Measurements from ENCODE around the gene CBX6.

CBX6 gene

DNA sequence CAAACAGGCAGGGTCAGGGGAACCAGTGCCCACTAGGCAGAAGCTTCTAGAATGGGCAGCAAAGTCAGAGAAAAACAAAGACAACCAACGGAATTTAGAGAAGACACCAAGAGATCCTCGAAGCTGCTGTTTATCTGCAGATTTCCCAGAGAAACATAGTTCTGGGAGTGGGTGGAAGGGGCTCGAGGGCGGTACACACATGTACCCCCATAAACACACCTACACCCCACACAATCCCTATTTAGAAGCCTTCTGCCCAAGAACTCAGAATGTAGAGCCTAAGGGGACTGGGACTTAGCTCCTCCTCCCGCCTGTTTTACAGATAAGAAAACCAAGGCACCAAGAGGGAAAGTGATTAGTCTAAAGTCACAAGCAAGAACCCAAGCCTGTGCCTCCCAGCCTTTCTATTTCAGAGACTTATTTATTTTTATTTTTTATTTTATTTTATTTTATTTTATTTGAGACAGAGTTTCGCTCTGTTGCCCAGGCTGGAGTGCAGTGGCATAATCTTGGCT, 34.5 kb downstream of the CBX6 start:
- DNase-seq = no peak

DNA sequence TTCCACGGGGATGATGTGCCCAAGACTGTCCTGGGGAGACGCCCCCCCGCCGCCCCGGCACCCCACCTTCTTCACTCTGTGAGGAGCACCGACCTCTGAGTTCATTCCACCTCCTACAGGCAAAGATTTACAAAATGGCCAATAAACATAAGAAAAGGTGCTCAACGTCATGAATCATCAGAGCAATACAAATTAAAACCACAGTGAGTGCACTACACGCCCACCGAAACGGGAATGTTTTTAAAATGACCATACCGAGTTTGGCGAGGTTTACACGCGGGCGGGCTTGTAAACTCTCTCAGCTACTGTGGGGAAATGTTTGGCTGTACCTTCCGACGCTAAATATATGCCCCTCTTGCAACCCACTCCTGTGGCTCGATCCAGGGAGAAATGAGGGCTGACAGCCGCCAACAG, 36.1 kb downstream of the CBX6 start:
- no peak for DNase-seq

DNA sequence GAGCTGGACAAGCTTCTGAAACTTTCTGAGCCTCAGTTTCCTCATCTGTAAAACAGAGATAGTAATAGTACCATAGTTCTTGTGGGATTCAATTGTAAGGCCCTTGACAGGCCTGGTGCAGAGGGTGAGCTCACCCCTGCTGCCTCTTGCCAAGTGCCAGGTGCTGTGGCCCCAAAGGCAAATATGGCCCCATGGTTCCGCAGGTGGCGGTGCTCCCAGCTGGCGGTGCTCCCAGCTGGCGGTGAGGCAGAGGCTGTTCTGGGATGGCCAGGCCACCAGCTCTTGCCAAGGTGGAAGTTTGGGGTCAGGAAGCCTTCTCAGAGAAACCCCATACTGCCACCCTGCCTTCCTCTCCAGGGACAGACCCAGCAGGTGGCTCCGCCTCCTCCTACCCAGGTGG, 37.0 kb downstream of the CBX6 start:
- DNase-seq = no peak

DNA sequence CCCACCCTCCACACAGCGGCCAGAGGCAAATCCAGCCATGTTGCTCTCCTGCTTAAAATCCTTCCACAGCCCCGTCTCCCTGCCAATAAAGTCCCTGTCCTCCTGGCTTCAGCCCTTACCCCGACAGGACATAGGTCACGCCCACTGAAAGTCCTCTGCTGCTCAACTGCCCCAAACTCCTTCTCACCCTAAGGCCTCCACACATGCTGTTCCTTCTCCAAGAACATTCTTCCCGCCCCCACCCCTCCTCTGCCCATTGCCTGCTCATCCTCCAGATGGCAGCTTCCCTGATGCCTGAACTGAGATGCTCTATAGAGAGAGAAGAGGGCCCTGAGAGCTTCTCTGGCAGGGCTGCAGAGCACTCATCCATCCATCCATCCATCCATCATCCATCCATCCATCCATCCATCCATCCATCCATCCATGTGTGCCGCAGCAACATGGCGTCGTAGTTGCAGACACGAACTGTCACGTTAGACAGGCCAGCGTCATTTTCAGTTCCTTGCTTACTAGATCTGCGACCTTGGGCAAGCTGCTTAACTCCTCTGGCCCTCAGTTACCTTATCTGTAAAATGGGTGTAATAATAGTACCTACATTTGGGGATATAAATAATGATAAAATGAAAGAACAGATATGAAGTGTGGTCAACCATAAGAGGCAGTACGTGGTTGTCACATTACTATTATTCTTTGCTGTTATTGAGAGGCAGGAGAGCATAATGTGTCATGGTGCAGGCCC, 37.6 kb downstream of the CBX6 start:
- no peak for DNase-seq

DNA sequence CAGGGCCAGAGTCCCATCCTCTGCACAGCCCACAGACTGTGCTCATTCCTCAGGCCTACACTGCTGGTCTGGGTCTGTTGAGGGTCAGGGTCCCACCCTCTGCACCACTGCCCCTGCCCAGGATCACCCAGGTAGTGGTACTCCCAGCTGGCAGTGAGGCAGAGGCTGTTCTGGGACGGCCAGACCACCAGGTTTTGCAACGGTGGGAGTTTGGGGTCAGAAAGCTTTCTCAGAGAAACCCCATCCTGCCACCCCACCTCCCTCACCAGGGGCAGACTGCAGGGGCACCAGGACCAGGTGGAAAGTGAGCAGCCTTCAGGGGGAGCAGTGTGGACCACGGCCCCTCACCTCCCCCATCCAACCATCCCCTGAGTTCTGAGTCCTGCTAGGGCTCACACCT, 39.0 kb downstream of the CBX6 start:
- DNase-seq = no peak

DNA sequence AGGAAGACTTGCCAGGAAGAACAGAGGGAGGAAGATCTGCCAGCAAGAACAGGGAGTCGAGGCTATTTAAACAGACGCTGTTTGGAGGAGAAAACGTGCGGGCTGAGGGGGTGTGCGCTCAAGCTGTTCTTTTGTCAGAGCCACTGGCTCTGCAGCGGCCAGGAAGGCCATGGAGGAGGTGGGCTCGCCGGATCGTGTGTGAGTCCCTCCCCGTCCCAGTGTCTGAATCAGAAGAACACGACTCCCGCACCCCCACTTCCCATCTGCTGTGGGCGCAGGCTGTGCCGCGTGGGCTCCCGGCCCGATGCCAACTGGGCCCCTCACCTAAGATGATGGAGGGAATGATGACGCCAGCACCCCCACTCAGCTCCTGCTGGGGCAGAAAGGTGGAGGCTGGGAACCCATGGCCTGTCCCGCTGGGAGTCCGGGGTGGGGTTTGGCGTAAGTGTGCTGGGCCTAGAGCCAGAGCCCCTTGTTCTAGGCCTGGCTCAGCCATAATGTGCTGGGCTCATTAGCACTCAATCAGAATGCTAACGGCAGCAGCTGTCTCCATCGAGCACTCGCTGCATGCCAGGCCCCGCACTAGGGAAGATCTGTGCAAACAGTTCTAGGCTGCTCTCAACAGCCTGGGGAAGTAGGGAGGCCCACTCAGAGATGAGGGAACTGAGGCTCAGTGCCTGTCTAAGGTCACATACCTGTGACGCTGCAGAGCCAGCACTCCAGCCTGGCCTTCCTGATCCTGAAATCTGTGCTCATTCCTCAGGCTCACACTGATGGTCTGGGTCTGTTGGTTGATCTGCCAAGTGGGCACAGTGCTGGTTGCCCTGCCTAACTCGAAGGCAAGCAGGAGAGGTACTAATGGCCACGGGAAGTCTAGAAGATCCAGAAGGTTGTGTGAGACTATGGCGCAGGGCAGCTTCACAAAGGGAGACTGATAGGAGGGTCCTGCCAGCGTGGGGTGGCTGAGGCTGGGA, 39.7 kb downstream of the CBX6 start:
- DNase-seq = no peak

DNA sequence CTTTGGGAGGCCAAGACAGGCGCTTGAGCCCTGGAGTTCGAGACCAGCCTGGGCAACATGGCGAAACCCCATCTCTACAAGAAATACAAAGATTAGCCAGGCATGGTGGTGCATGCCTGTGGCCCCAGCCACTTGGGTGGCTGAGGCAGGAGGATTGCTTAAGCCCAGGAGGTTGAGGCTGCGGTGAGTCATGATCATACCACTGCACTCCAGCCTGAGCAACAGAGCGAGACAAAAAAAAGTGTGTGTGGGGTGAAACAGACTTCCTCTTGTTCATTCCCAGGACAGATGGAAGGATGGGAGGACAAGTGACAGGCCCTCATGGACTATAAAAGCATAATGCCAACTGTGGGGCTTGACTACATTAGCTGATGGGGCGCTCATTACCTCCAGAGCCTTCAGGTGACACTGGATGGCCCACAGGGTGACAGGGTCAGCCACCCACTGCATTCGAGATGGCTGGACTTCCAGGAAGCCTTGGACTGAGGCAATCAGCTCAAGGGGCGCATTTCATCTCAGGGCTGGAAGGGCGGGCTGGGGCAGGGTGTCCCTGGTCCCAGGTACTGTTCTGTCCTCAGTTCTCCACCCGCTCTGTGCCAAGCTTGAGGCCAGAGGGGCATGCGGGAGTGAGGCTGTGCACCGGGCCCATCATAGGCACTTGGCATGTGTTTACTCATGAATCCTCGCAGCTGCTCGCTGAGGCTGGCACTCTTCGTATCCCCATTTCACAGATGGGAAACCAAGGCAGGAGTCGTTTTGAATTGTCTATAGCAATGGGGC, 40.7 kb downstream of the CBX6 start:
- no peak for DNase-seq

DNA sequence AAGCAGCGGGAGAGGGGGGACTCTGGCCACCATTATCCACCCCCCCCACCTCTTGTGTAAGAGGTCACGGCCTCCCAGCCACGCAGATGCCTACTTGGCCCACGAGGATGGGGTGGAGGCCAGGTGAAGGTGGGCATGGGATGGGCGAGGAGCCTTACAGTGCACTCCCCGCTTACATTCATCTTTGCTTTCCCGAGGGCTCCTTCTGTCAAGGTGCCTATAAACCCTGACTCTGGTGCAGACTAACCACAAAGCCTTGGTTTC, 41.2 kb downstream of the CBX6 start:
- no peak for DNase-seq

DNA sequence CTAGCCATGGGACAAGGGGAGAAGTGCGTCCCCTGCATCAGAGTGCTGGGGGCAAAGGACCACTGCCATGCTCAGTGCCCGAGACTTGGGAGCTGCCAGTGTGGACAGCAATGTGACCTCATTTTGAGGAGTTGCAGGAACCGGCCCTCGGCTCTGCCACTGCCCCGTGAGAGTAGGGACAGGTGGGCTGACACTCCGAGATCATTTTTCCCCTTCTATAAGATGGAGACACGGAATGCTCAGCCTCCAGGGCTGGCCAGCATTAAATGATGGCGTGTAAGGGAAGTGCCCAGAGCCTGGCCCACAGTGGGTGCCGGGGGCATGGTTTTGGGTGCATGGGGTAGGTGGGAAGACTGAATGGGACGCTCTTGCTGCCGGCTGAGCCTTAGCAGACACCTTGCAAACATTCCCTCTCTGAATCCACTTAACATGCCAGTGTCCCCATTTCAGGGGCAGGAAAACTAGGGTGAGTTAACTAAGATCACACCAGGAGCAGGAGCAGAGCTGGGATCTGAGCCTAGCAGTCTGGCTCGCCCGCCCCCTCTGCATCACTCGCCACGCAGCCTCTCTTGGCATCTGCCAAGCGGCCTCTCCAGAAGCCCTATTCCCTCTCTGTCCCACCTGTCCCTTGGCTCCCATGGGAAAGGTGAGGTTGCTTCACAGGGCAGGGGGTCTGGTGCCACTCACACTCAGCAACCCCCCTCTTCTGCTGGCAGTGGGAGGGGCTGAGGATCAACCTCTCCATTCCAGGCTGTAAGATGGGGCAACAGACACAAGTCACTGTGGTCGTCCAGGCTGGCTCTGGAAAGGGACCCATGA, 41.8 kb downstream of the CBX6 start:
- no peak for DNase-seq

DNA sequence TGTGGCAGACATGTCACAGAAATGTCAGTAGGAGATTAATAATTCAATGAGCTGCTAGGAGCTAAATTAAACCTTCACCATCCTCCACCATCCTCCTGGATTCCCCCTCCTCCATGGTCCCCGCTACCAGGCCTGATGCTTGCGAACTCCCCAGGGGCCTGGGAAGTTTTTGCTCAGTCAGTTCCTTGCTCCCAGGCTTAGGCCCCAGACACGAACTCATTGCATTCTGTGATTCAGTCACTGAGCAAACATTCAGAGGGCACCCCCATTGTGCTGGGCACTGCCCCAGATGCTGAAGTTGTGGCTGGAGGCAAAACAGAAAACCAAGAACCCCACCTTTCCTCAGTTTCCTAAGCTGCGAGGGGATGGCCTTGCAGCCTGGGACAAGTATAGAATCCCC, 42.5 kb downstream of the CBX6 start:
- DNase-seq = no peak

DNA sequence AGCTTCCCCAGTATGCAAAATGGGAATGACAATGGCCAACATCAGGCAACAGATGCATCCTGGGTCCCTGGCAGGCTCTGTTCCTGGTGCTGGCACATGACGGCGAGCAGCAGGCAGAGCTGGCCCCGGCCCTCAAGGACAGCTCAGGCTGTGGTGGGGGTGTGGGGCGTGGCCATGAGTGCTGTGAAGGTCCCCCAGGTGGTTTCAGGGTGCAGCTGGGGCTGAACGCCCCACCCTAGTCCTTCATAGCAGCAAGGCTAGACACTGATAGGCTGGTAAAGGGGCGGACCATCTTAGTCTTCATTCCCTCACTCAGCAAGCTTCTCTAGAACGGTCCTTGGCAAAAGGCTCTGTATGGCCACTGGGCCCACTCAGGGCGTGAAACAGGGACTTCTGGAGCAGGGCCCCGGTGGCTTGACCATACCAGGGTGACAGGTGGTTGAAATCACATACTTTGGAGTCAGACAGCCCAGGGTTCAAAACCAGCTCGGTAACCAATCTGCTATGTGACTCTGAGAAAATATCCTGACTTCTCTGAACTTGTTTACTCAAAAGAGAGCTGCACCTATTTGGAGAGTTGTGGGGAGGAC, 43.3 kb downstream of the CBX6 start:
- DNase-seq = no peak

DNA sequence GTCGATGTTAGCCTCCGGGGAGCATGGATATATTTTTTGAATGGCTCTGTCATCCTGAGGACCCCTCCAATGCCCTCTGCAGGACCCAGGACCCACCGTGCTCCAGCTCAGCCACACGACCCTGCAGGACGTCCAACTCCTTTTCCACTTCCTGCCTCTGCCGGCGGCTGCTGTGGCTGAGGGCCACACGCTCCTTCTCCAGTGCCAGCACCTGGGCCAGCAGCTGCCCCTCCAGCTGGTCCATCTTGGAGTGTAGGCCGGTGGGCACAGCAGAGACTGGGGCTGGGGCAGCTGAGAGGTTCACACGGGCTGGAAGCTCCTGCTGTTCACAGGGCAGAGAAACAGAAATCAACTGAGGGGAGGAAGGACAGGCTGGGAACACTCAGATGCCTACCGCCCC, 43.8 kb downstream of the CBX6 start:
- DNase-seq = no peak

DNA sequence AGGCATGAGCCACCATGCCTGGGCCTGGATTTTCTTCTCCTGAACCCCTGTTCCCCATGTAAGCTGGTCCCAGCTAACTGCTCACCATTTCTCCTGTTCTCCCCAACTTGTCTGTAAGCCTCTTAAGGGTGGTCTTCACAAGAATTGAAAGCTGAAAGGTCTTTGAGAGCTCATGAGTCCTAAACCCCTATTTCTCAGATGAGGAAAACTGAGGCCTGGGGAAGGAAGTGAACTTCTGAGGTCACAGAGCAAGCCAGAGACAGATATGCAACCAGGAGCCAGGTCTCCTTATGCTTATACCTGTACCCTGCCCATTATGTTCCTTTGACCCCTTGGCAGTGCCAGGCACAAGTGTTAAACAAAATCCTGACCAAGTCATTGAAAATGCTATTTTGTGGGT, 44.5 kb downstream of the CBX6 start:
- DNase-seq = no peak

DNA sequence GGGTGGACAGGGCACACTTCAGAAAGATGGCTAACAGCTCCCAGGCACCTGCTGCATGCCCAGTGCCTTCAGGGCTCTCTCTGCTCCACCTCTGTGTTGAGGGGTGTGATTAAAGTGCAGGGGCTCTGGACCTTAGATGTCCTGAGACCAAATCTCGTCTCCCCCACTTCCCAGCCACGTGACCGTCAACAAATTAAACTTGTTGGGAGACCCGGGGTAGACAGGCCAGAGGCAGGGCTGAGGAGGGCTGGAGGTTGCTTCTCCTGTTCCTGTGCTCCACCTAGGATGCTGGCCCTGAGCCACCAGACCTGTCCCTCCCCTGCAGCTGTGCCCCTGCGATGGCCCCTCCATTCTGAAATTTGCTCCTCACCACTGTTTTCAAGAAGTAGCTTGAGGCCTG, 45.2 kb downstream of the CBX6 start:
- no peak for DNase-seq

DNA sequence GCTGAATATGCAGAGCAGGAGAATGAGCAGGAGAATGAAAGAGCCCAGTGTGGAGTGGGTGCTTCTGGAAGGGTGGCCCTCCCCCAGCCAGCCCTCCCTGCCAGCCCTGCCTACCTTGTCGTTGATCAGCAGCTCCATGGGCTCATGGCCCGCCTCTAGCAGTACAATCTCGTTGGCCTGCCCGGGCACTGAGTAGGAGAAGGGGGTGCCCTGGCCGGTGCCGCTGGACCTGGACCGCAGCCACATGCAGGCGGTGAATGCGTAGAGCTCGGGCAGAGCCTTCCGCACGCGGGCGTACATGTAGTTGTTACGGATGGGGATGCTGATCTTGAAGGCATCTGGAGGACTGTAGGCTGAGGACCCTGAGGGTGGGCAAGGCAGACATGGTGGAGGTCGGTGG, 45.6 kb downstream of the CBX6 start:
- no peak for DNase-seq

DNA sequence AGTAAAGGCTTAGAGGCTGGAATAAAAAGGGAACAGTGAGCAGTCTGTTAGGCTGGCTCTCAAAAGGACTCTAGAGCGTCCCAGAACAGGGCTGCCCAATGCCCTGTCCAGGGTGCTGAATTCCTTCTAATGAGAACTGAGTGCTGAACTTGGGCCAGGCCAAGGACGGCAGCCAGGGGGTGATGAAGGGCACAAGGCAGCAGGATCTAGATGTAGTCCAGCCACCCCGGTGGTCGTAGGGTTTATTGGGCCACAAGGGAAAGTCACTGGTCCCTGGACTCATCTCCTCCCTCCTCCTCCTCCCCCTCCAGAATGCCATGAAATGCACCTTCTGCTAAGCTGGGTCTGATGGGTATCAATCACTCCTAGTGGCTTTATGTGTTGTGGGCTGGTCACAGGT, 47.4 kb downstream of the CBX6 start:
- peak; percentile 26 for DNase-seq

DNA sequence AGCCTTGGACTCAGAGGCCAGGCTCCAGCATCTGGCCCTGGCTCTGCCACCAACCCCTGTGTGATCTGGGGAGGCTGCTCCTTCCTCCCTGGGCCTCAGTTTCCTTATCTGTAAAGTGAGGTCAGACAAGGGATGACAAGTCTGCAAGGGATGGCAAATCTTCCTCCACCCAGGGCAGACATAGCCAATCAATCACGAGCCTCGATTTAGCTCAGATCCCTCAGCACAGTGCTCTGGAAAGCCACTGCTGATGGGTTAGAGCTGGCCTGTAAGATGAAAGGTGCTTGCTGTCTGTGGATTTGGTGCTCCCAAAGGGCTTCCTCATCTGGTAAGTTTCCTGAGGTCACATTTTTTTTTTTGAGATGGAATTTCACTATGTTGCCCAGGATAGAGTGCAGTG, 48.4 kb downstream of the CBX6 start:
- DNase-seq = no peak

DNA sequence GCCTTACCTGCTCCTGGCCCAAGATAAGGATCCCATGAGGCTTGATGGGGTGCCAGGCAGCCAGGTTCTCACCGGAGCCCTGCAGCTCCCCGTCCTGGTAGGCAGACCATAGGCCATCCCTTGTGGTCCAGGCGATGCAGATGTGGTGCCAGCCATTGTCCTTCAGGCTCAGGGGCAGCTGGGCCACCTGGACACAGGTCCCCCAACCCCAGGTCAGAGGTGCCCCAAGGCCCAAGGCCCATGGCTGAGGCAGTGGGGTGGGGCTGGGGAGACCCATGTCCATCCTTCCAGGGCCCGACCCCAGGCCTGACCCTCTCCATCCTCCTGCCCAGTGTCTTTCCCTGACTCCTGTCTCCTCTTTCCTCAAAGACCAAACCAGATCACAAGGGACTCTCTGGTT, 48.9 kb downstream of the CBX6 start:
- DNase-seq = no peak

DNA sequence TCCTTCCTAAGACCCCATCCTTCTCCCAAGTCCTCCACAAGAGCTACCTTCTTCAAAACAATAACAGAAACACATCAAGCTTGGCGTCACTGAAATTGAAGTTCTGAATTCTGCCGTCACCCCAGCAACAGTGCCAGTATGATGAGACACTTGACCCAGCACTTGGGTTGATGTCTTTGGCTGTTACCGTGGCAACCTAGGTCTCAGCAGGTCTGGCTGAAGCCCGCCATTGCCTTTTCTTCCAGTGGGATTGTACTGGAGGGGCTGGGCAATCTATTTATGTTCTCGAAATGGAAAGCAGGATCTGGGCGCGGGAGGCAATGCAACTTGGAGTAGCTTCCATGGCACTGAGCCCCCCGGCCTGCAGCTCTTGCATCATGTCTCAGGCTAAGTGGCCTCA, 52.0 kb downstream of the CBX6 start:
- no peak for DNase-seq

DNA sequence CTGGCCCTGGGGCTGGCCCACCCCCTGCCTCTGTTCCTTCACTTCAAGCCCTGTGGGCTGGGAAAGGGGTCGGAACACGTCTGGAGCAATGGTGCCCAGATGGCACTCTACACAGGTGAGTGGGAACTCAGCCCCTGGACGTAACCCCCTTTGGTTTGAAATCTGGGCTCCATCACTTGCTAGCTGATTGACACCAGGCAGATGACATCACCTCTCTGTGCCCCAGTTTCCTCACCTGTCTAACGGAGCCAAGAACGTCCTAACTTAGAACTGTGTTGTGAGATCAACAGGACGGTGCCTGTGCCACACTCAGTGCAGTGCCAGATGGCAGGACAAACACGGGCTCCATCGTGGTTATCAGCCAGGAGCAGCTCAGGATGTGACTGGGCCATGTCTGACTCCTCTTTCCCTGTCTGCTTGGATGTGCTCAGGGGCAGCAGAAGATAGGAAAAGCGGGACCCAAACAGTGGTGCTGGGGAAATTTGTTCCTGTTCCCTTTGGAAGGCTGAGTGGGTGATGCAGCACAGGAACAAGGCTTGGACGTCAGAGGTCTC, 52.6 kb downstream of the CBX6 start:
- no peak for DNase-seq

DNA sequence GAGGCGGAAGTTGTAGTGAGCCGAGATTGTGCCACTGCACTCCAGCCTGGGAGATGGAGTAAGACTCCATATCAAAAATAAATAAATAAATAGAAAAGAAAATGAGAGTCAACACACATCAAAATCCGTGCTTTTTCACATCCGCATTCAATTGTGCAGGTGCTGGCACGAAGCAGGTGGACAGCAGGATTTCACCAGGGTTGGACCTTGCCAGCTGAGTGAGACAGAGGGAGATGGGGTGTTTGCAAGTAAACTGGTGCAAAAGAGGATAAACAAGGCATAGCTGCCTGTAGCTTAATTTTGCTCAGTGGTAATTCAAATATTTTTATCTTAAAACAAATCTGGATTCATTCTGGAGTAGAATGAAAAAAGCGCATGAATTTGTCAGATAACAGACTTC, 54.8 kb downstream of the CBX6 start:
- DNase-seq = no peak

DNA sequence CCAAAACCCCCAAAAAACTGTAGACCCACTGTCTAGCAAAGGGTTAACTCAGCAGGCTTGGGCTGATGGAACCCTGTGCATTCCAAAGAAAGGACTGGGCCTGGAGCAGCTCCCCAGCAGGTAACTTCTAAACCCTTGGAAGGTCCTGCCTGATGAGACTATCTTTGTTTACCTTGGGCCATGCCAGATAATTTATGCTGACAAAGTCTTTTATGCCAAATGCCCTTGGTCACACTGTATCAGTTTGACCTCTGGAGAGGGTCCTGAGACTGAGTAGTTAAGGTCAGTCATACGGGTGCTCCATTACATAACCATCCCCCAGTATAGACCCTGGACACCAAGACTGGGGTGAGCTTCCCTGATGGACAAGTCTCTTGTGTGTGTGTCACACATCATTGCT, 56.2 kb downstream of the CBX6 start:
- DNase-seq = no peak

Data from activated CD8-positive, alpha-beta memory T cell treated with anti-CD3 and anti-CD28 coated beads, Interleukin-2, amount 50 U/mL, for 4 hours (primary cell).